HepG2 (cell line): ENCODE data around the gene CNTF. TPM values are rescaled to one million over a fixed set of nuclear protein-coding genes. Genes with fewer than 3 reads are reported as not detected.

ENCODE experiments used
- CCDC6 ChIP-seq: sonication (generic); formaldehyde crosslinking; IDR thresholded peaks from 2 replicates; pipeline ENCODE4 v1.8.1; 2022; ENCODE audit warnings: mild to moderate bottlenecking, missing genetic modification reagents, moderate library complexity
- DPF2 ChIP-seq: sonication (generic); formaldehyde crosslinking; IDR thresholded peaks from 2 replicates; pipeline ENCODE4 v1.4.0; 2020; ENCODE audit warnings: mild to moderate bottlenecking, low read depth, missing genetic modification reagents, borderline replicate concordance
- KAT2B ChIP-seq: fragments of 150-350 bp; IDR thresholded peaks from 2 replicates; pipeline ENCODE4 v1.6.1; 2014; ENCODE audit warnings: low read depth, low read length, borderline replicate concordance
- NFIB ChIP-seq: sonication (generic); formaldehyde crosslinking; IDR thresholded peaks from 2 replicates; pipeline ENCODE4 v1.9.0; 2021; ENCODE audit warnings: missing genetic modification reagents, mild to moderate bottlenecking, borderline replicate concordance
- PCBP1 ChIP-seq: fragments of 200-400 bp; formaldehyde crosslinking; IDR thresholded peaks from 2 replicates; pipeline ENCODE4 v1.6.1; 2017; ENCODE audit warnings: mild to moderate bottlenecking, low read depth, low read length, borderline replicate concordance
- REXO4 ChIP-seq: sonication (generic); formaldehyde crosslinking; IDR thresholded peaks from 2 replicates; pipeline ENCODE4 v1.8.0; 2022; ENCODE audit warnings: missing genetic modification reagents, mild to moderate bottlenecking, borderline replicate concordance
- SOX13 ChIP-seq, 3 experiments: fragments of 450-650 bp in 1 of 3; sonication (generic) in 1 of 3; formaldehyde crosslinking in 1 of 3; IDR thresholded peaks in 2 of 3; conservative IDR thresholded peaks in 1 of 3; 2 replicates each; pipeline versions ENCODE4 v1.5.0 to v1.6.1; 2016 to 2020; ENCODE audit warnings: antibody characterized with exemption in 1 of 3, mild to moderate bottlenecking in 1 of 3, missing compliant biosample characterization in 1 of 3, missing genetic modification reagents in 1 of 3, moderate library complexity in 1 of 3
- ZMAT3 ChIP-seq: sonication (generic); formaldehyde crosslinking; conservative IDR thresholded peaks from 2 replicates; pipeline ENCODE4 v1.7.0; 2021; ENCODE audit warnings: missing genetic modification reagents
- ZNF121 ChIP-seq: sonication (generic); formaldehyde crosslinking; IDR thresholded peaks from 2 replicates; pipeline ENCODE4 v1.5.0; 2020; ENCODE audit warnings: mild to moderate bottlenecking, missing genetic modification reagents
- ZNF501 ChIP-seq: sonication (generic); formaldehyde crosslinking; IDR thresholded peaks from 2 replicates; pipeline ENCODE4 v1.5.1; 2020; ENCODE audit warnings: mild to moderate bottlenecking, moderate library complexity, missing genetic modification reagents
- ZNF713 ChIP-seq: sonication (generic); formaldehyde crosslinking; IDR thresholded peaks from 2 replicates; pipeline ENCODE4 v1.4.0; 2020; ENCODE audit warnings: mild to moderate bottlenecking, missing genetic modification reagents
- polyA plus RNA-seq, 8 experiments: library from polyadenylated mRNA; depleted of rRNA in 3 of 8; stranded (reverse) in 7 of 8; unstranded in 1 of 8; fragments of >200 nt; fragmentation: Illumina TruSeq in 4 of 8; extraction: Trizol in 4 of 8; gene quantifications; 2 replicates each; pipeline versions ENCODE4 v1.2.1 to v1.2.3, GENCODE V29; 2011 to 2016; ENCODE audit warnings: low read depth in 4 of 8, missing spikeins in 1 of 8, mixed read lengths in 1 of 8; ENCODE audit not compliant: insufficient read depth in 1 of 8
- total RNA-seq, 5 experiments: library from RNA; depleted of rRNA; stranded (reverse); fragments of >200 nt; fragmentation: Illumina TruSeq; extraction: Trizol; gene quantifications; 2 replicates each; pipeline ENCODE4 v1.2.3, GENCODE V29; 2016; ENCODE audit warnings: low read depth in 1 of 5
- TF ChIP-seq, protein P1 (sequence below): IDR thresholded peaks from 2 replicates; pipeline ENCODE4 v1.6.1; 2016; ENCODE audit warnings: missing compliant biosample characterization, missing genetic modification reagents, borderline replicate concordance
- TF ChIP-seq, protein P2 (sequence below): sonication (generic); formaldehyde crosslinking; IDR thresholded peaks from 2 replicates; pipeline ENCODE4 v1.4.0; 2020; ENCODE audit warnings: mild to moderate bottlenecking, missing genetic modification reagents
- TF ChIP-seq, protein P3 (sequence below), 2 experiments: sonication (generic) in 1 of 2; formaldehyde crosslinking in 1 of 2; IDR thresholded peaks; 2 replicates each; pipeline versions ENCODE4 v1.4.0 to v1.6.1; 2018 to 2020; ENCODE audit warnings: missing genetic modification reagents in 2 of 2, borderline replicate concordance in 1 of 2, low read depth in 1 of 2, mild to moderate bottlenecking in 1 of 2, missing biosample characterization in 1 of 2
- TF ChIP-seq, protein P4 (sequence below): sonication (generic); formaldehyde crosslinking; IDR thresholded peaks from 2 replicates; pipeline ENCODE4 v1.8.0; 2022; ENCODE audit warnings: low read depth, missing genetic modification reagents
- TF ChIP-seq, protein P5 (sequence below): sonication (generic); formaldehyde crosslinking; IDR thresholded peaks from 2 replicates; pipeline ENCODE4 v1.9.0; 2021; ENCODE audit warnings: missing genetic modification reagents, borderline replicate concordance
- TF ChIP-seq, protein P6 (sequence below): sonication (generic); formaldehyde crosslinking; IDR thresholded peaks from 2 replicates; pipeline ENCODE4 v1.4.0; 2020; ENCODE audit warnings: missing genetic modification reagents

The CNTF gene
- total and polyA plus RNA-seq, 2 of the 13 experiments (the other 11 are each of a cell fraction or from before 2014, with no cell fraction given): 0.51 to 2.3 TPM

DNA sequence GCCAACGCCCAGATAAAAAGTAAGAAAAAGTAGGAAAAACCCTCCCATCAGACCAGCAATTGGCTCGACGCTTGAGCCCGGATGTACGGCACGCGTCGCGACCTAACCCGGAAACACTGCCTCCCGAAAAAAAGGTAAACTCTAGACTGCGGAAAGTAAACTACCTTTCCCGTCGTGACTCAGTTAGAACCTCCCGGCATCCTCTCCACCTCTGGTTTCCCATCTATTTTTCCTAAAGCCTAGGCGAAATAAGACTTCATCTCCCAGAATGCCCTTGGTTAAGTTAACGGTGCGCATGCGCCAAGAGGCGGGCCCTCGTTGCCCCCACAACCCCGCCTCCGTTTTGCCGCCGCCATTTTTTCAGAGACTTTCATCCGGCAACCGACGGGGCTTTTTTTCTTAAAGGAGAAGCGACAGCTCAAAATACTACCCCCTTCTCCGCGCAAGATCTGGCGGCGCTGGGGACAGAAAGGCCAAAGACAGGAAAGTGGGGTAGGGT, 44.3 kb upstream of the CNTF start (continued):
- TF ChIP-seq REXO4 (CRISPR knock-in tag): no peak
- TF ChIP-seq ZNF713 (CRISPR knock-in tag): no peak
- TF ChIP-seq, protein P1, sequence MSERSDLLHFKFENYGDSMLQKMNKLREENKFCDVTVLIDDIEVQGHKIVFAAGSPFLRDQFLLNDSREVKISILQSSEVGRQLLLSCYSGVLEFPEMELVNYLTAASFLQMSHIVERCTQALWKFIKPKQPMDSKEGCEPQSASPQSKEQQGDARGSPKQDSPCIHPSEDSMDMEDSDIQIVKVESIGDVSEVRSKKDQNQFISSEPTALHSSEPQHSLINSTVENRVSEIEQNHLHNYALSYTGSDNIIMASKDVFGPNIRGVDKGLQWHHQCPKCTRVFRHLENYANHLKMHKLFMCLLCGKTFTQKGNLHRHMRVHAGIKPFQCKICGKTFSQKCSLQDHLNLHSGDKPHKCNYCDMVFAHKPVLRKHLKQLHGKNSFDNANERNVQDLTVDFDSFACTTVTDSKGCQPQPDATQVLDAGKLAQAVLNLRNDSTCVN (CRISPR knock-in tag): no peak
- no peak for TF ChIP-seq DPF2
- no peak for TF ChIP-seq NFIB (CRISPR knock-in tag)
- TF ChIP-seq, protein P2, sequence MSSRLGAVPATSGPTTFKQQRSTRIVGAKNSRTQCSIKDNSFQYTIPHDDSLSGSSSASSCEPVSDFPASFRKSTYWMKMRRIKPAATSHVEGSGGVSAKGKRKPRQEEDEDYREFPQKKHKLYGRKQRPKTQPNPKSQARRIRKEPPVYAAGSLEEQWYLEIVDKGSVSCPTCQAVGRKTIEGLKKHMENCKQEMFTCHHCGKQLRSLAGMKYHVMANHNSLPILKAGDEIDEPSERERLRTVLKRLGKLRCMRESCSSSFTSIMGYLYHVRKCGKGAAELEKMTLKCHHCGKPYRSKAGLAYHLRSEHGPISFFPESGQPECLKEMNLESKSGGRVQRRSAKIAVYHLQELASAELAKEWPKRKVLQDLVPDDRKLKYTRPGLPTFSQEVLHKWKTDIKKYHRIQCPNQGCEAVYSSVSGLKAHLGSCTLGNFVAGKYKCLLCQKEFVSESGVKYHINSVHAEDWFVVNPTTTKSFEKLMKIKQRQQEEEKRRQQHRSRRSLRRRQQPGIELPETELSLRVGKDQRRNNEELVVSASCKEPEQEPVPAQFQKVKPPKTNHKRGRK (CRISPR knock-in tag): no peak
- TF ChIP-seq, protein P3, sequence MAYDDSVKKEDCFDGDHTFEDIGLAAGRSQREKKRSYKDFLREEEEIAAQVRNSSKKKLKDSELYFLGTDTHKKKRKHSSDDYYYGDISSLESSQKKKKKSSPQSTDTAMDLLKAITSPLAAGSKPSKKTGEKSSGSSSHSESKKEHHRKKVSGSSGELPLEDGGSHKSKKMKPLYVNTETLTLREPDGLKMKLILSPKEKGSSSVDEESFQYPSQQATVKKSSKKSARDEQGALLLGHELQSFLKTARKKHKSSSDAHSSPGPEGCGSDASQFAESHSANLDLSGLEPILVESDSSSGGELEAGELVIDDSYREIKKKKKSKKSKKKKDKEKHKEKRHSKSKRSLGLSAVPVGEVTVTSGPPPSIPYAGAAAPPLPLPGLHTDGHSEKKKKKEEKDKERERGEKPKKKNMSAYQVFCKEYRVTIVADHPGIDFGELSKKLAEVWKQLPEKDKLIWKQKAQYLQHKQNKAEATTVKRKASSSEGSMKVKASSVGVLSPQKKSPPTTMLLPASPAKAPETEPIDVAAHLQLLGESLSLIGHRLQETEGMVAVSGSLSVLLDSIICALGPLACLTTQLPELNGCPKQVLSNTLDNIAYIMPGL (CRISPR knock-in tag; IDR thresholded peaks at IDR 0.05; ENCODE audit: borderline replicate concordance in 1 of 2, low read depth in 1 of 2): no peak; a peak in 2 of 4 replicates
- TF ChIP-seq, protein P4, sequence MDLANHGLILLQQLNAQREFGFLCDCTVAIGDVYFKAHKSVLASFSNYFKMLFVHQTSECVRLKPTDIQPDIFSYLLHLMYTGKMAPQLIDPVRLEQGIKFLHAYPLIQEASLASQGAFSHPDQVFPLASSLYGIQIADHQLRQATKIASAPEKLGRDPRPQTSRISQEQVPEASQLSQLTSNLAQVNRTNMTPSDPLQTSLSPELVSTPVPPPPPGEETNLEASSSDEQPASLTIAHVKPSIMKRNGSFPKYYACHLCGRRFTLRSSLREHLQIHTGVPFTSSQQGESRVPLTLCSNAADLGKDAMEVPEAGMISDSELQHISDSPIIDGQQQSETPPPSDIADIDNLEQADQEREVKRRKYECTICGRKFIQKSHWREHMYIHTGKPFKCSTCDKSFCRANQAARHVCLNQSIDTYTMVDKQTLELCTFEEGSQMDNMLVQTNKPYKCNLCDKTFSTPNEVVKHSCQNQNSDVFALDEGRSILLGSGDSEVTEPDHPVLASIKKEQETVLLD: no peak; the same call in 1 of the 2 replicates
- TF ChIP-seq PCBP1: no peak
- peak; percentile 83 for TF ChIP-seq CCDC6 (CRISPR knock-in tag)
- no peak for TF ChIP-seq SOX13 (IDR thresholded peaks at IDR 0.05)
- TF ChIP-seq SOX13 (CRISPR knock-in tag; conservative IDR thresholded peaks at IDR 0.05 in 1 of 2, IDR thresholded peaks at IDR 0.05 in 1 of 2): no peak
- TF ChIP-seq ZNF121 (CRISPR knock-in tag): no peak
- TF ChIP-seq ZMAT3 (CRISPR knock-in tag): no peak
- TF ChIP-seq, protein P5, sequence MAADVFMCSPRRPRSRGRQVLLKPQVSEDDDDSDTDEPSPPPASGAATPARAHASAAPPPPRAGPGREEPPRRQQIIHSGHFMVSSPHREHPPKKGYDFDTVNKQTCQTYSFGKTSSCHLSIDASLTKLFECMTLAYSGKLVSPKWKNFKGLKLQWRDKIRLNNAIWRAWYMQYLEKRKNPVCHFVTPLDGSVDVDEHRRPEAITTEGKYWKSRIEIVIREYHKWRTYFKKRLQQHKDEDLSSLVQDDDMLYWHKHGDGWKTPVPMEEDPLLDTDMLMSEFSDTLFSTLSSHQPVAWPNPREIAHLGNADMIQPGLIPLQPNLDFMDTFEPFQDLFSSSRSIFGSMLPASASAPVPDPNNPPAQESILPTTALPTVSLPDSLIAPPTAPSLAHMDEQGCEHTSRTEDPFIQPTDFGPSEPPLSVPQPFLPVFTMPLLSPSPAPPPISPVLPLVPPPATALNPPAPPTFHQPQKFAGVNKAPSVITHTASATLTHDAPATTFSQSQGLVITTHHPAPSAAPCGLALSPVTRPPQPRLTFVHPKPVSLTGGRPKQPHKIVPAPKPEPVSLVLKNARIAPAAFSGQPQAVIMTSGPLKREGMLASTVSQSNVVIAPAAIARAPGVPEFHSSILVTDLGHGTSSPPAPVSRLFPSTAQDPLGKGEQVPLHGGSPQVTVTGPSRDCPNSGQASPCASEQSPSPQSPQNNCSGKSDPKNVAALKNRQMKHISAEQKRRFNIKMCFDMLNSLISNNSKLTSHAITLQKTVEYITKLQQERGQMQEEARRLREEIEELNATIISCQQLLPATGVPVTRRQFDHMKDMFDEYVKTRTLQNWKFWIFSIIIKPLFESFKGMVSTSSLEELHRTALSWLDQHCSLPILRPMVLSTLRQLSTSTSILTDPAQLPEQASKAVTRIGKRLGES (CRISPR knock-in tag): 0 out of 2 replicates have a peak, but pooled peaks have one; percentile 45
- TF ChIP-seq ZNF501 (CRISPR knock-in tag): peak; percentile 86
- TF ChIP-seq, protein P6, sequence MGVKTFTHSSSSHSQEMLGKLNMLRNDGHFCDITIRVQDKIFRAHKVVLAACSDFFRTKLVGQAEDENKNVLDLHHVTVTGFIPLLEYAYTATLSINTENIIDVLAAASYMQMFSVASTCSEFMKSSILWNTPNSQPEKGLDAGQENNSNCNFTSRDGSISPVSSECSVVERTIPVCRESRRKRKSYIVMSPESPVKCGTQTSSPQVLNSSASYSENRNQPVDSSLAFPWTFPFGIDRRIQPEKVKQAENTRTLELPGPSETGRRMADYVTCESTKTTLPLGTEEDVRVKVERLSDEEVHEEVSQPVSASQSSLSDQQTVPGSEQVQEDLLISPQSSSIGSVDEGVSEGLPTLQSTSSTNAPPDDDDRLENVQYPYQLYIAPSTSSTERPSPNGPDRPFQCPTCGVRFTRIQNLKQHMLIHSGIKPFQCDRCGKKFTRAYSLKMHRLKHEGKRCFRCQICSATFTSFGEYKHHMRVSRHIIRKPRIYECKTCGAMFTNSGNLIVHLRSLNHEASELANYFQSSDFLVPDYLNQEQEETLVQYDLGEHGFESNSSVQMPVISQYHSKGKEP (CRISPR knock-in tag): no peak
- no peak for TF ChIP-seq KAT2B
